HL-60/S4 (cell line): ENCODE measurements around the gene NINJ2.

Experiments used
- in situ Hi-C: fragments of 300-500 bp; cut with MboI; formaldehyde crosslinking; loops from 2 replicates; pipeline ENCODE4 v1.14.3; 2022; ENCODE audit warnings: low sequenced_read_pairs

NINJ2 gene

GRCh38 chr12:617304-617915 lies 45.8 kb downstream of the NINJ2 start:
- in situ Hi-C loops, result no loop called here

GRCh38 chr12:615620-616019 lies 47.6 kb downstream of the NINJ2 start:
- in situ Hi-C loops, result no loop called here

- in situ Hi-C loops, result no loop called here
Observed at GRCh38 chr12:614411-614970, 48.8 kb downstream of the NINJ2 start.

GRCh38 chr12:613996-614395 lies 49.2 kb downstream of the NINJ2 start:
- in situ Hi-C loops, result no loop called here

- in situ Hi-C loops, result no loop called here
Observed at GRCh38 chr12:612886-613285, 50.4 kb downstream of the NINJ2 start.

GRCh38 chr12:612293-612692 lies 51.0 kb downstream of the NINJ2 start:
- in situ Hi-C loops, result no loop called here

- in situ Hi-C loops, result no loop called here
Observed at GRCh38 chr12:611721-612120, 51.5 kb downstream of the NINJ2 start.

- in situ Hi-C loops, result no loop called here
Observed at GRCh38 chr12:608921-609320, 54.3 kb downstream of the NINJ2 start.

- in situ Hi-C loops, result no loop called here
Observed at GRCh38 chr12:608413-608812, 54.8 kb downstream of the NINJ2 start.

GRCh38 chr12:607541-608001 lies 55.7 kb downstream of the NINJ2 start:
- in situ Hi-C loops, result no loop called here

GRCh38 chr12:604956-605355 lies 58.3 kb downstream of the NINJ2 start:
- in situ Hi-C loops, result no loop called here

- in situ Hi-C loops, result no loop called here
Observed at GRCh38 chr12:602700-603068, 60.6 kb downstream of the NINJ2 start.

GRCh38 chr12:601976-602699 lies 61.1 kb downstream of the NINJ2 start:
- in situ Hi-C loops, result no loop called here

GRCh38 chr12:599756-600155 lies 63.5 kb downstream of the NINJ2 start:
- in situ Hi-C loops, result no loop called here

GRCh38 chr12:597926-598568 lies 65.2 kb downstream of the NINJ2 start:
- in situ Hi-C loops, result no loop called here

GRCh38 chr12:593396-594270 lies 69.6 kb downstream of the NINJ2 start:
- in situ Hi-C loops, result no loop called here

GRCh38 chr12:592024-592505 lies 71.2 kb downstream of the NINJ2 start:
- in situ Hi-C loops, result no loop called here

- in situ Hi-C loops, result no loop called here
Observed at GRCh38 chr12:591167-592023, 71.8 kb downstream of the NINJ2 start.

- in situ Hi-C loops, result no loop called here
Observed at GRCh38 chr12:590206-590750, 73.0 kb downstream of the NINJ2 start.

GRCh38 chr12:588646-589045 lies 74.6 kb downstream of the NINJ2 start:
- in situ Hi-C loops, result no loop called here
